H1 (cell line): ENCODE data around the gene PTPRD. TPM values are rescaled to one million over a fixed set of nuclear protein-coding genes. Genes with fewer than 3 reads are reported as not detected.

Experiments used
- BRCA1 ChIP-seq: IDR thresholded peaks from 2 replicates; pipeline ENCODE4 v1.6.1; 2012; ENCODE audit warnings: low read depth, low read length, improper control_type of control experiment
- polyA plus RNA-seq, 7 experiments: library from polyadenylated mRNA; depleted of rRNA in 3 of 7; stranded (reverse) in 5 of 7; unstranded in 2 of 7; fragments of >200 nt in 5 of 7; fragments of 200-250 nt in 2 of 7; gene quantifications; 1 replicate in 5 of 7; 2 replicates in 1 of 7; 4 replicates in 1 of 7; pipeline versions ENCODE4 v1.2.1 to v1.2.3, GENCODE V29; 2011 to 2013; ENCODE audit warnings: missing spikeins in 2 of 7, mixed read lengths in 2 of 7
- total RNA-seq: library from RNA; stranded (reverse); fragmentation: NEBNext Ultra II Directional; extraction: Animal tissue kit (Norgen Biotek cat#: 25700); gene quantifications from 2 replicates; pipeline ENCODE4 v1.2.1, GENCODE V29; 2021

Gene PTPRD
- total and polyA plus RNA-seq, 2 of the 8 experiments (the other 6 are each of a cell fraction or from before 2014, with no cell fraction given): 17.2 to 77.0 TPM

DNA sequence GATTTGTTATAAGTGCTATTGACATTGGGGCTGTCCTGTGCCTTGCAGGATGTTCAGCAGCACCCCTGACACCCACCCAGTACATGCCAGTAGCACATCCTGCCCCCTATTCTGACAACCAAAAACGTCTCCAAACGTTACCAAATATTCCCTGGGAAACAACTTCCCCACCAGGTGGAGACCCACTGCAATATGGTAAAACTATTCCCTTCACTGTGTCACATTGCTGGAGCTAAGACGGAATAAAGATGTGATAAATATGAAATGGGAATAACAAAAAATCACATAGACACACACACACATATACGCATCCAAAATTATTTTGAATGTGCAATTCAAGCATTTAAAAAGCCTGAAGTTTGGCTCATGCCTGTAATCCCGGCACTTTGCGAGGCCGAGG lies 1939.0 kb downstream of the PTPRD start (continued):
- no peak for TF ChIP-seq BRCA1
